Ectodermal cell (in vitro differentiated cells): ENCODE measurements around the gene PFDN4. TPM values are rescaled to one million over a fixed set of nuclear protein-coding genes. Genes with fewer than 3 reads are reported as not detected.

Experiments
- H3K27ac ChIP-seq: 2 replicates; pipeline ENCODE4 v1.7.0; 2013; ENCODE audit warnings: mild to moderate bottlenecking, low read depth, low read length; ENCODE audit not compliant: insufficient read depth, poor library complexity, severe bottlenecking
- H3K27me3 ChIP-seq: 2 replicates; pipeline ENCODE4 v1.7.0; 2013; ENCODE audit warnings: mild to moderate bottlenecking, low read length; ENCODE audit not compliant: insufficient read depth, control insufficient read depth, poor library complexity, severe bottlenecking
- H3K36me3 ChIP-seq: one replicate; pipeline ENCODE4 v1.7.0; 2013; ENCODE audit warnings: low read length; ENCODE audit not compliant: control insufficient read depth, insufficient read depth
- H3K4me1 ChIP-seq: one replicate; pipeline ENCODE4 v1.7.0; 2013; ENCODE audit warnings: low read length; ENCODE audit not compliant: control insufficient read depth, insufficient read depth
- H3K4me3 ChIP-seq: 2 replicates; pipeline ENCODE4 v1.7.0; 2013; ENCODE audit warnings: low read depth, low read length, control low read depth; ENCODE audit not compliant: insufficient read depth
- H3K9me3 ChIP-seq: 2 replicates; pipeline ENCODE4 v1.7.0; 2013; ENCODE audit warnings: mild to moderate bottlenecking, low read length, moderate library complexity; ENCODE audit not compliant: control insufficient read depth
- WGBS, 2 experiments: methylation state at CpG; one replicate each; pipeline ENCODE4 v1.1.7; 2013; ENCODE audit warnings: missing lambda C conversion rate in 2 of 2; 5-methylcytosine and 5-hydroxymethylcytosine counted together
- polyA plus RNA-seq, 4 experiments: library from polyadenylated mRNA; stranded (reverse); fragments of 50-300 nt; gene quantifications; one replicate each; pipeline ENCODE4 v1.2.3, GENCODE V29; 2013

Gene PFDN4, protein sequence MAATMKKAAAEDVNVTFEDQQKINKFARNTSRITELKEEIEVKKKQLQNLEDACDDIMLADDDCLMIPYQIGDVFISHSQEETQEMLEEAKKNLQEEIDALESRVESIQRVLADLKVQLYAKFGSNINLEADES
- 128 TPM for polyA plus RNA-seq (2013, experiment 1 of 4)
- polyA plus RNA-seq (2013, experiment 2 of 4), result 115 TPM
- 176 TPM for polyA plus RNA-seq (2013, experiment 3 of 4)
- polyA plus RNA-seq (2013, experiment 4 of 4), result 169 TPM

DNA sequence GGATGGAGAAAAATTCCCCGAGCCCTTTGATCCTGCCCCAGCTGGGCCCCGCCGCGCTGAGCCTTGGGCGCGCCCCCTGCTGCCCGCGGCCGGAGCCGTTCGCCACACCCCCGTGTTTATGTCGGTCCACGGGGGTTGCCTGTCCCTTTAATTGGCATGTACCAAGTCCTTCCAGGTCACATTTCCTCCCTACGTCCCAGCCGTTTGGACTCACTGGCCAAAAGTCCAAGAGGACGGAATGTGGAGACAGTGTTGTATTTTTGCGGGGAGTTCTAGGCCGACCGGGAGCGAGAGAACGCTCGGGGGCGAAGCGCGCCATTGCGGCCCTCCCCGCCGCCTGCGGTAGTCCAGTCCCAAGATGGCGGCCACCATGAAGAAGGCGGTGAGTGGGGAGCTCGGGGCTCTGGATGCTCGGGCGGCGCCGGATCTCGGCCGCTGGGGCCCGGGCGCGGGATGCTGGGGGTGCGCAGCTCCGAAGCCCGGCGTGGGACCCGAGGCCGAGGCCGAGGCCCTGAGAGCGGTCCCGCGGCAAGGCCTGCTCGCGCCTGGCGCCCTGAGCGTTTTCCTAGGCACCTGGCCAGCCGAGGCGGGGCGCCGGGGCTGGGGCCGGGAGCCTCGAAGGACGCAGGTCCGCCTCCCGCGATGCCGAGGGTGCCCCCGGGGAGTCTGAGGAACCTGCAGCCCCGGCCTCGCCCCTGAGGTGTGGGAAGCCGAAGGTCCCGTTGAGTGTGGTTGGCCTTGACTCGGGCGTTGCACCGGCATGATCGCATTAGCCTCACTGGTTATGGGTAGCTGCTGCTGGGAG, at the start of gene PFDN4:
PFDN4 (plus strand) TSS at position 345 of the 805 bp plus-strand sequence; CDS start at position 359, 14 bp downstream.
- Histone ChIP-seq H3K27ac (peak within 1 kb of the TSS; percentile 95), H3K36me3 (peaks cover 4% of the 10 kb centered on the region), H3K9me3 (no peaks in the 10 kb centered on the region), H3K4me1 (peaks cover 8% of the 10 kb centered on the region), H3K27me3 (no peaks in the 10 kb centered on the region), H3K4me3 (peak within 1 kb of the TSS; percentile 95)
- 0% methylated on average over 76 of the region's 76 CpGs for WGBS, 2 experiments

DNA sequence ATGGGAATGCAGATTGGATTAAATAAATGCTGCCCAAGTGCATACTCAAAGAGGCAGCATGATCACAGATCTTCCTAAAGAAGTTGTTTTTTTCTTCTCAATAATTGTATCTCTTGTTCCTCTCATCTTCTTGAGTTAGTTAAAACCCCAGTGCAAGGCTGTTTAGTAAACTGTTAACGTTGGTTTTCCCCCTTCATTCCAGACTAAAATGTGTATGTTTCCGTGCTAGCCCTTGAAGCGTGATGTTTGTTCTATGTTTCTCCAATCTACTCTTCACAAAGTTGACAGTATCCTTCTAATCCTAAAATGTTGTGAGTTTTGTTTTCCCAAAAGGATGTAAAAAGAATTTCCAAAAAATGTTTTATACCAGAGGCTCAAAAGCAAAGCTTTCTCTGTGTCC, 49.7 kb upstream of the PFDN4 start:
- no peaks in the 10 kb centered on the region for H3K27me3 ChIP-seq
- no peaks in the 10 kb centered on the region for H3K9me3 ChIP-seq
- no peak overlapping the region for H3K27ac ChIP-seq
- no peak overlapping the region for H3K4me3 ChIP-seq
- no peaks in the 10 kb centered on the region for H3K4me1 ChIP-seq
- WGBS, 2 experiments, result 94 to 95% methylated on average over 2 to 3 of the region's 3 CpGs
- H3K36me3 ChIP-seq, result no peaks in the 10 kb centered on the region

DNA sequence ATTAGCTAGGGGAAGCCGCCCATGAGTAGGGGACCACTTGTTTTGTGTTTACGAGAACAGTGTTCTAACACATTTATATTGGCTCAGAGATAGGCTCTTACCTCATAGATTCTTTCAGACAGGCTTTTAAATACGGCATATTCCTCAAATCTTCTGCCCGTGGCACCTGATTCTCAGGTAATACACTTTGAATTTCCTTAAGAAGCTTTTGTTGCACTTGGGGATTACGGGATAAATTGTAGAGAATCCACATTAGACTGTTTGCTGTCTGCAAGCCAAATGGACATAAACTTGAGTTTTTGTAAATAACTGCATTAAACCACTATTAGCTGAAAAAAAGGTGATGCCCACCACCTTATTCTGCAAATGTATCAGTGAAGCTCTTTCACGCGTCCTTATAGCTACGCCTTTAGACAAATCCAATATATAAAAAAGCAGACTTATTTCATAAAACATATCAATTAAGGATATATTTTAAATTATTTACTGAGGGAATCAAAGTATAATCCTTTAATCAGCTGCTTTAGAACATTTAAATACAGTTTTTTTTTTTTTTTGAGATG, 49.0 kb upstream of the PFDN4 start:
- Histone ChIP-seq H3K27me3 (no peaks in the 10 kb centered on the region), H3K27ac (no peak overlapping the region), H3K9me3 (no peaks in the 10 kb centered on the region), H3K4me3 (no peak overlapping the region), H3K36me3 (no peaks in the 10 kb centered on the region), H3K4me1 (no peaks in the 10 kb centered on the region)
- WGBS, 2 experiments, result 94 to 96% methylated on average over 7 to 8 of the region's 8 CpGs

DNA sequence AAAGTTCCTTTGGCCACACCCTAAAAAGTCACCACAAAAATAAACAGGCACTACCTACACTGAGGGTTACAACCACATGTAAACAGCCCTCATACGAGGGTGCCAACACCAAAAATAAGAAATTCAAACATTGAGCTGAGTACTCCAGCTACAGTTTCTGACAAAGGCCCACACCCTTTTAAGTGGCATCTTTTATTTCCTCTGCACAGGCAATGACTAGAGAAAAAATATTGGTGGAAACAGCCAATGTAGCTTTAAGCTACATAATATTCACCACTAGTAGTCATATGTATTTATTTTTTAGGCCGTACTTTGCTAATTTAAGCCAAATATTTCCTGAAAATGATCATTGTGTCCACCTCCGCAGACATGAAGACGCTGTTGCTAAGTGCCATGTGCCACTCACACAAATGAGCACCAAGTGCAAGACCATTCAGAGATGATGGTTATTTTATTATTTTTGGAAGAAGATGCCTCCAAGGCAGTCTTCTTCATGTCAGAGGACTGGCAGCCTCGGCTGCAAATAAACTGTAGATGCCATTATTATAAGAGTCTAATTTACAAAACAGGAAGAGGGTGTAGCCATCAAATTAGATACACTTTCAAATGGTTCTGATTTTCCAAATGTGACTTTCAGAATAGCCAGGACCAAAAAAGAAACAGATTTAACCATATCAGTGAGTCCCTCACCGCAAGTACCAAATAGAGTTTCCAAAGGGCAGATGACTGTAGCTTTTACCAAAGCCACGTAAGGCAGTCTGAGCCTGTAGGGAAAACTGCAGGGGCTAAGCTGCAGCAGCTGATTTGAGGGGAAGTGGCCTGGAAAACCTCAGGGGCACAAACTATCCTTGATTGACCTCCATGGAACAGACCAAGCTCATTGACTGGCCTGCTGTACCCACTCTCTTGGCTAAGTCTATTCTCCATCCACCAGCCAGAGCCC, 47.6 kb upstream of the PFDN4 start:
- Histone ChIP-seq H3K4me3 (no peak overlapping the region), H3K27ac (no peak overlapping the region), H3K36me3 (no peaks in the 10 kb centered on the region), H3K9me3 (no peaks in the 10 kb centered on the region), H3K4me1 (no peaks in the 10 kb centered on the region), H3K27me3 (no peaks in the 10 kb centered on the region)
- 85 to 89% methylated on average over 7 of the region's 7 CpGs for WGBS, 2 experiments

DNA sequence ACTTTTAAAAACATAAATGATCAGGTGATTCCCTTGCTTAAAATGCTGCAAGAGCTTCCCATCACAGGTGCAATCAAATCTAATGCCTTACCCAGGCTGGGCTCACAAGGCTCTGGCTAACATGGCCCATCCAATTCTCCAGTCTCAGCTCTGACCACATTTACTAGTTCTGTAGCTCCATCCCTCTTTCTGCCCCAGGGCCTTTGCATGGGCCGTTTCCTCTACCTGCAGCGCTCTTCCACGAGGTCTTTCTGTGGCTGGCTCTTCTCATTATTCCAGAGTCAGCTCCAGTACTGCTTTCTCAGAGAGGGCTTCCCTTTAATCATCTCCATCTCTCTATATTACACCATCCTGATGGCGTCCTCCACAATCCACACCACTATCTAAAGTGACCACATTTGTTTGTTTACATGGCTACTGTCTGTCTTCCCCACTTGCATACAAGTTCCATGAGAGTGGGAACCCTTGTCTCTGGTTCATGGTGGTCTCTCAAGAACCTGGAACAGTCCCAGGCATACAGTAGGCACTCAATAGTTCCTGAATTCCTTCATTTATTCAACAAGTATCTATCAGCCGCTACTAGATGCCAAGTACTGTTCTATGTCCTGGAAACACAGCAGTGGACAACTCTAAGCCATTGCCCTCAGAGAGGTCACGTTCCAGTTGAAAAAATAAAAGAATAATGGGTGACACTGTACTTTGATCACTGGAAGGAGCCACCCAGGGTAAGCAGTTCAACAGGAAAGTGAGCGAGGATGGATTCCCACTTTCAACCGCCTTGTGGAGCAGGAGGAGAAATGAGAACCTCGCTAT, 46.7 kb upstream of the PFDN4 start:
- Histone ChIP-seq H3K27me3 (no peaks in the 10 kb centered on the region), H3K4me1 (no peaks in the 10 kb centered on the region), H3K36me3 (no peaks in the 10 kb centered on the region), H3K27ac (no peak overlapping the region), H3K4me3 (no peak overlapping the region), H3K9me3 (no peaks in the 10 kb centered on the region)
- 92 to 94% methylated on average over 9 of the region's 9 CpGs for WGBS, 2 experiments

DNA sequence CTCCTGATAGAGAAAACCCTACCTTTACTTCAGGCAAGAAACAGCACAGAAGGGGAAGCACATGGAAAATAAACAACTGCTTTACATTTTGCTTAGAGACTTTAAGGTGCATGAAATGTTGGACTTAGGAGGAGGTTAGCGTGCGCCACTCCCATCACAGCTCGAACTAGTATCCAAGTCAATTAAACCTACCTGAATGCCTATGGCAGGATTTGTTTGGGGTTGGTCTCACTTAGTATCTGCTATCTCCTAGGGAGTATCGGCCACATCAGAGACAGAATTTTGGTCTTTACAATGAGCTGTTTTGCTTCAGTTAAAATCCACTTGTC, 46.1 kb upstream of the PFDN4 start:
- H3K4me1 ChIP-seq, result no peaks in the 10 kb centered on the region
- no peaks in the 10 kb centered on the region for H3K9me3 ChIP-seq
- no peak overlapping the region for H3K4me3 ChIP-seq
- WGBS, 2 experiments, result 94 to 97% methylated on average over 4 of the region's 4 CpGs
- H3K27me3 ChIP-seq, result no peaks in the 10 kb centered on the region
- no peak overlapping the region for H3K27ac ChIP-seq
- H3K36me3 ChIP-seq, result no peaks in the 10 kb centered on the region

DNA sequence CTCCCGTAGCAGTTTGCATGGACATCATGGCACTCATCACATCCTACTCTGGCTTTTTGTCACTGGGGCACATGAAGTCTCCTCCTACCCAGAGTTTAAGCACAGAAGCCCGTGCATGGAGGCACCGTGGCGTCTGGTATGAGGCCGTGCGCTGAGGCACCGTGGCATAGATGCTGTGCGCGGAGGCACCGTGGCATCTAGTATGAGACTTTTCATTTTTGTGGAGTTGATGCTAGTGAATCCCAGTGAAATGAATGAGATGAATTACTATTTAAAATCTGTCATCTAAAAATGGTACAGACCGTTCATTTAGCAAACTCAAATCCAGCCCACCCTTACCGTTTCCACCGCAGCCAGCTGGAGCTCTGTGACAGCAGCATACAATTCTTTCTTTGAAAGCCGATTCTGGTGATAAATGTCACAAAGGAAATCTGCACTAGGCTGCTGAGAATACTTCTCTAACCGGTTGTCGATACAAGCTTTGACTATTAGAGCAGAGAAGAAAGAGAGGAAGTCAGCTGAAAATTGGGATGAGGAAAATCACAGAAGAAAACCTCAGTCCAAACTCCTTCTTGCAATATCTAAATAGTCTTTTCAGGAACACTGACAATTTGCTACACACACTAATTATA, 45.4 kb upstream of the PFDN4 start:
- Histone ChIP-seq H3K27ac (no peak overlapping the region), H3K27me3 (no peaks in the 10 kb centered on the region), H3K4me1 (no peaks in the 10 kb centered on the region), H3K4me3 (no peak overlapping the region), H3K9me3 (no peaks in the 10 kb centered on the region), H3K36me3 (no peaks in the 10 kb centered on the region)
- 92 to 94% methylated on average over 16 of the region's 16 CpGs for WGBS, 2 experiments

DNA sequence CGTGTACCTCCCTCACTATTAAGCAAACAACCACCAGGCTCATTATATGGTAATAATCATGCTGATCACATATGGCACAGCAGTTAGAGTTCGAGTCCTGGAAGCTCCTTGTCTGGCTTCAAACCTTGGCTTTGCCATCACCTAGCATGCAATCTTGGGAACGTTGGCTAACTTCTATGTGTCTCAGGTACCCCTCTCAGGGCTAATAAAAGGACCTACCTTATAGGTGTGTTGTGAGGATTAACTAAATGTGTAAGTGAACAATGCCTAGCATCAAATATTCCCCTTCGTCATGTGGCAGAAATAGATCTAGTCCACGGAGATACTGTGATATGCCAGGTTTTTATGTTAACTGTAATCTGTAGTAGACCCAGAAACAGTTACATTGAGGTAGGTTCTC, 44.5 kb upstream of the PFDN4 start:
- Histone ChIP-seq H3K9me3 (no peaks in the 10 kb centered on the region), H3K27me3 (peaks cover 7% of the 10 kb centered on the region)
- WGBS, 2 experiments, result 89 to 97% methylated on average over 5 of the region's 5 CpGs

DNA sequence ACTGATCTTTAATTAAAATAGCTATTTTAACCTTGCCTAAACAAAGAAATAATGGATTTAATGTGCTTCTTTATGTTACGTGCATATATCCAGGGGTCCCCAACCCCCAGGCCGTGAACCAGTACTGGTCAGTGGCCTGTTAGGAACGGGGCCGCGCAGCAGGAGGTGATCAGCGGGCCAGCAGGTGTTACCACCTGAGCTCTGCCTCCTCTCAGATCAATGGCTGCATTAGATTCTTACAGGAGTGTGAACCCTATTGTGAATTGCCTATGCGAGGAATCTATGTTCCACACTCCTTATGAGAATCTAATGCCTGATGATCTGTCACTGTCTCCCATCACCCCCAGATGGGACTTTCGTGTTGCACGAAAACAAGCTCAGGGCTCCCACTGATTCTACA, 42.9 kb upstream of the PFDN4 start:
- H3K4me1 ChIP-seq, result no peaks in the 10 kb centered on the region
- H3K4me3 ChIP-seq, result no peak overlapping the region
- H3K36me3 ChIP-seq, result no peaks in the 10 kb centered on the region
- WGBS, 2 experiments, result 93 to 96% methylated on average over 7 to 9 of the region's 9 CpGs
- no peak overlapping the region for H3K27ac ChIP-seq
- no peaks in the 10 kb centered on the region for H3K9me3 ChIP-seq
- H3K27me3 ChIP-seq, result peaks cover 20% of the 10 kb centered on the region

More for the DNA sequence above, 44.5 kb upstream of the PFDN4 start:
- H3K4me3 ChIP-seq, result no peak overlapping the region
- no peak overlapping the region for H3K27ac ChIP-seq
- no peaks in the 10 kb centered on the region for H3K36me3 ChIP-seq
- no peaks in the 10 kb centered on the region for H3K4me1 ChIP-seq
